Lung (tissue), 12 donors: Measurements from ENCODE around the gene CD226. TPM values are rescaled to one million over a fixed set of nuclear protein-coding genes. Genes with fewer than 3 reads are reported as not detected.

Source experiments
- ATAC-seq: fragments of 200-7000 bp; cut with Tn5 transposase; one replicate; pipeline ENCODE4 v1.9.1; 2020; ENCODE audit warnings: moderate number of reproducible peaks; ENCODE audit not compliant: insufficient read depth, low FRiP score
- DNase-seq, 3 donors: peaks; one replicate each; pipeline ENCODE4 v3.0.0-alpha.2; 2013 to 2017
- H3K27ac ChIP-seq, 2 donors: one replicate each; pipeline ENCODE4 v1.5.1; 2013; ENCODE audit warnings: mild to moderate bottlenecking in 2 of 2, moderate library complexity in 2 of 2, control low read depth in 1 of 2, inconsistent platforms in 1 of 2, low read depth in 1 of 2, low read length in 1 of 2
- H3K27me3 ChIP-seq, 3 donors: one replicate each; pipeline ENCODE4 v1.5.1; 2013; ENCODE audit warnings: low read length in 2 of 3; ENCODE audit not compliant: control insufficient read depth in 3 of 3, insufficient read depth in 3 of 3
- H3K36me3 ChIP-seq, 4 donors: one replicate each; pipeline ENCODE4 v1.5.1; 2013; ENCODE audit warnings: low read length in 4 of 4, mild to moderate bottlenecking in 1 of 4, moderate library complexity in 1 of 4; ENCODE audit not compliant: control insufficient read depth in 4 of 4, insufficient read depth in 4 of 4
- H3K4me1 ChIP-seq, 5 donors: one replicate each; pipeline ENCODE4 v1.5.1; 2013; ENCODE audit warnings: low read length in 5 of 5, mild to moderate bottlenecking in 2 of 5, moderate library complexity in 1 of 5; ENCODE audit not compliant: control insufficient read depth in 5 of 5, insufficient read depth in 5 of 5
- H3K4me3 ChIP-seq: one replicate; pipeline ENCODE4 v1.5.1; 2013; ENCODE audit warnings: mild to moderate bottlenecking, control low read depth, moderate library complexity
- H3K9ac ChIP-seq, 2 donors: one replicate each; pipeline ENCODE4 v1.5.1; 2013; ENCODE audit warnings: low read length in 2 of 2, control low read depth in 1 of 2; ENCODE audit not compliant: insufficient read depth in 1 of 2
- H3K9me3 ChIP-seq, 4 donors: one replicate each; pipeline ENCODE4 v1.5.1; 2013; ENCODE audit warnings: low read length in 3 of 4, mild to moderate bottlenecking in 1 of 4, moderate library complexity in 1 of 4; ENCODE audit not compliant: control insufficient read depth in 4 of 4, insufficient read depth in 3 of 4
- WGBS, 2 donors: extraction: QIAGEN DNeasy Blood & Tissue Kit; methylation state at CpG; one replicate each; pipeline ENCODE4 v1.1.7; 2013; 5-methylcytosine and 5-hydroxymethylcytosine counted together
- polyA plus RNA-seq, 2 donors: library from polyadenylated mRNA; stranded (reverse); fragments of 200-250 nt; gene quantifications; one replicate each; pipeline ENCODE4 v1.2.1, GENCODE V29; 2013
- total RNA-seq, 2 donors: library from RNA; depleted of rRNA in 1 of 2; stranded (reverse); fragments of >200 nt in 1 of 2; gene quantifications; one replicate each; pipeline ENCODE4 v1.2.1, GENCODE V29; 2014 to 2021
- TF ChIP-seq, protein P1 (sequence below): IDR thresholded peaks from 2 replicates; pipeline ENCODE4 v1.5.1; 2012; ENCODE audit warnings: mild to moderate bottlenecking; ENCODE audit errors: control extremely low read depth, extremely low read depth
- donor health status: control.
- donor health status: control.
- donor health status: Bipolar disorder and iron deficiency.
- donor health status: healthy.
- donor health status: DM: yes; HTN: yes; CAD: no.

Gene CD226
- total and polyA plus RNA-seq, 4 donors = 0.49 to 6.3 (median 2.7) TPM

DNA sequence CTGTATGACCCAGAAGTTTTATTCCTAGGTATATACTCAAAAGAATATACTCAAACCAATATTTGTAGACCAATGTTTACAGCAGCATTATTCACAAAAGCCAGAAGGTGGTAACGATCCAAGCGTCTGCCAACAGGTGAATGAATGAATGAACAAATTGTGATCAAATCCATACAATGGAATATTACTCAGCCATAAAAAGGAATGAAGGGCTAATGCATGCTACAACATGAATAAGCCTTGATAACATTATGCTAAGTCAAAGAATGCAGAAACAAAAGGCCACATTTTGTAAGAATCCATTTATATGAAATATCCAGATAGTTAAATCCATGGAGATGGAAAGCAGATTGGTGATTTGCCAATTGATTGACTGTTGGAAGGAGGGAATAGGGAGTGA lies 5.5 kb upstream of the CD226 start:
- Histone ChIP-seq H3K4me3 (no peak overlapping the region), H3K27ac (no peak overlapping the region), H3K36me3 (no peaks in the 10 kb centered on the region), H3K9ac (no peak overlapping the region), H3K4me1 (peaks cover 0 to 7% (median 5%) of the 10 kb centered on the region in 5 donors), H3K27me3 (peaks cover 0 to 2% (median 0%) of the 10 kb centered on the region in 3 donors), H3K9me3 (peaks cover 0 to 7% (median under 1%) of the 10 kb centered on the region in 4 donors)
- no peak for ATAC-seq
- WGBS, 2 donors = 96 to 98% methylated on average over 2 of the region's 2 CpGs
- TF ChIP-seq, protein P1, sequence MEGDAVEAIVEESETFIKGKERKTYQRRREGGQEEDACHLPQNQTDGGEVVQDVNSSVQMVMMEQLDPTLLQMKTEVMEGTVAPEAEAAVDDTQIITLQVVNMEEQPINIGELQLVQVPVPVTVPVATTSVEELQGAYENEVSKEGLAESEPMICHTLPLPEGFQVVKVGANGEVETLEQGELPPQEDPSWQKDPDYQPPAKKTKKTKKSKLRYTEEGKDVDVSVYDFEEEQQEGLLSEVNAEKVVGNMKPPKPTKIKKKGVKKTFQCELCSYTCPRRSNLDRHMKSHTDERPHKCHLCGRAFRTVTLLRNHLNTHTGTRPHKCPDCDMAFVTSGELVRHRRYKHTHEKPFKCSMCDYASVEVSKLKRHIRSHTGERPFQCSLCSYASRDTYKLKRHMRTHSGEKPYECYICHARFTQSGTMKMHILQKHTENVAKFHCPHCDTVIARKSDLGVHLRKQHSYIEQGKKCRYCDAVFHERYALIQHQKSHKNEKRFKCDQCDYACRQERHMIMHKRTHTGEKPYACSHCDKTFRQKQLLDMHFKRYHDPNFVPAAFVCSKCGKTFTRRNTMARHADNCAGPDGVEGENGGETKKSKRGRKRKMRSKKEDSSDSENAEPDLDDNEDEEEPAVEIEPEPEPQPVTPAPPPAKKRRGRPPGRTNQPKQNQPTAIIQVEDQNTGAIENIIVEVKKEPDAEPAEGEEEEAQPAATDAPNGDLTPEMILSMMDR = no peak
- DNase-seq = no peak

DNA sequence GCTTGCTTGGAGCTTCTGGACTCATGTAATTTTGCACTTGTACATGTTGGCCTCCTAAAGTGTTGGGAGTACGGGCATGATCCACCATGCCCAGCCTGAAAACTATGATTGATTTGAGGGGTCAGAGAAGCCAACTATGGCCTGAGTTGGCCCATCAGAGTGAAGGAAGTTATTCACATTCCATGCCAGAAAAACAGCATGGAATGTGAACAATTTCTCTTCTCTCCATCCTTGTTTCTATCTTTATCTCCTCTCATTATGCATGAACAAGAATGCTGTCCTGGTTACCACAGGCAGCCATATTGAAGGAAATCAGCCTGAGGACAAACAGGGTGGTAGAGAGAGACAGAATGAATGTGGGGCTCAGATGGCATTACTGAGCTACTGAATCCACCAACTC lies 3.5 kb upstream of the CD226 start:
- ATAC-seq (no peak), DNase-seq (no peak)
- Histone ChIP-seq H3K4me3 (no peak overlapping the region), H3K4me1 (peaks cover 0 to 9% (median 5%) of the 10 kb centered on the region in 5 donors), H3K9me3 (peaks cover 0 to 4% (median under 1%) of the 10 kb centered on the region in 4 donors), H3K27me3 (peaks cover 0 to 2% (median 0%) of the 10 kb centered on the region in 3 donors), H3K36me3 (peaks cover 0 to 3% (median 0%) of the 10 kb centered on the region in 4 donors), H3K27ac (no peak overlapping the region), H3K9ac (no peak overlapping the region)
- WGBS, 2 donors = 77 to 100% methylated on average over 1 of the region's 1 CpG
- TF ChIP-seq, protein P1 = no peak

DNA sequence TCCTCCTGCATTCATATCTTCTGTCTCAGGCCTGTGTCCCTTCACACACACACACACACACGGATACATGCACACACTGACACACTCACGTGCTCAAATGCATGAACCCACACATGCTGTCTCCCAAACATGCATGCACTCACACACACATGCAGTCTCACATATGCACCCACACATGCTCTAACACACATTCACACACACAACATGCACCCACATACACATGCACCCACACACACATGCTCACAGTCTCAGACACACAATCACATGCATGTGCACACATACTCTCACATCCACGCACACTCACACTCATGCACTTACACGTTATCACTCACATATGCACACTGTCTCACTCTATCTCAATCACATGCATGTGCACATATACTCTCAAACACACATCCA lies 1.9 kb upstream of the CD226 start:
- H3K27me3 ChIP-seq = peaks cover 0 to 2% (median 0%) of the 10 kb centered on the region in 3 donors
- ATAC-seq (no peak), DNase-seq (no peak)
- H3K4me1 ChIP-seq = peaks cover 0 to 9% (median 5%) of the 10 kb centered on the region in 5 donors
- peaks cover 0 to 3% (median 0%) of the 10 kb centered on the region in 4 donors for H3K36me3 ChIP-seq
- TF ChIP-seq, protein P1 = no peak
- H3K9ac ChIP-seq = no peak overlapping the region
- H3K27ac ChIP-seq = no peak overlapping the region
- H3K4me3 ChIP-seq = no peak overlapping the region
- WGBS, 2 donors = 92 to 93% methylated on average over 4 of the region's 4 CpGs
- peaks cover 0 to 4% (median under 1%) of the 10 kb centered on the region in 4 donors for H3K9me3 ChIP-seq
